ENCODE data around the gene DUOXA2.
"Not testable (repeated sequence)": the region's sequence is repeated elsewhere in the genome, so short reads cannot be mapped to it uniquely, and the experiment has no call there.

The DUOXA2 gene

DNA sequence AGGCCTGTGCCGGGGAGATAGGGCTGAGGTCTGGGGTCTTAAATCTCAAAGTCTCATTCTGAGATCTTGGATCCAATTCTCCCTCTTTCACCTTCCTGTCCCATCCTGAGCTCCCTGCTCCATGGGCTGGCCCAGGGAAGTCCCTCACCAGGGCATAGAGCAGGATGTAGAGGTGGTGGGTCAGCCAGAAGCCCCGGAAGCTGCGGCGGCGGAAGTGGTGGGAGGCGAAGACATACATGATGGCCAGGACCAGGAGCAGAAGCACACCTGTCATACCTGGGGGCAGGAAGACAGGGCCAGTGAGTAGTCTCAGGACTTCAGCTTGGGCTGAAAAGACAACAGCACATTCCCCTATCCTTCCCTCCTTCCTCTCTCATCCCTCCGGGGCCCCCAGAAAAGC is 16.7 kb upstream of the DUOXA2 start:
- DNase-seq: no peak

DNA sequence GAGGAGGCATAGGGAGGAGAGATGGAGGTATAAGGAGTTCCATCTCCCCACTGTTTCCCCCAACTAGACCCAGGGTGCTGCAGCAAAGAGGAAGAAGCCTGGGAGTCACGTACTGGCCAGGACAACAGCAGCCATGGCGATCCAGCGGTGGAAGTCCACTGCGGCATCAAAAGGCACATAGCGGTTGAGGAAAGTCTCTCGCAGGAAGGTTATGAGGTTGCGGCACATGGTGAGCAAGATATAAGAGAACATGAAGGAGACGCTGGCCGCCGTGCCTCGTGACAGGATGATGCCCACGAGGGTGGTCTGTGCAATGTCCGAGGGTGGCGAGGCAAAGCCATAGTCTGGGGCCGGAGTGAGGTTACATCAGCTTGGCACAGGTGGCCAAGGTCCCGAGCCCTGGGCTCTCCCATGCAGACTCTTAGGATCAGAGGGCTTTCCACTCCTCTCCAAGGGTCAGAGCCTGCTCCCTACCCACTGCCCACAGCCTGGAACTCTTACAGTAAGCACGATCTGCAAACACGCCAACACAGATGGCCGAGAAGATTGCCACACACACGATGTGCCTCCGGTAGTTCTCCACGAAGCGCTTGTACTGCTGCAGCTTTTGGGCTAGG is 14.5 kb upstream of the DUOXA2 start:
- DNase-seq: no peak

DNA sequence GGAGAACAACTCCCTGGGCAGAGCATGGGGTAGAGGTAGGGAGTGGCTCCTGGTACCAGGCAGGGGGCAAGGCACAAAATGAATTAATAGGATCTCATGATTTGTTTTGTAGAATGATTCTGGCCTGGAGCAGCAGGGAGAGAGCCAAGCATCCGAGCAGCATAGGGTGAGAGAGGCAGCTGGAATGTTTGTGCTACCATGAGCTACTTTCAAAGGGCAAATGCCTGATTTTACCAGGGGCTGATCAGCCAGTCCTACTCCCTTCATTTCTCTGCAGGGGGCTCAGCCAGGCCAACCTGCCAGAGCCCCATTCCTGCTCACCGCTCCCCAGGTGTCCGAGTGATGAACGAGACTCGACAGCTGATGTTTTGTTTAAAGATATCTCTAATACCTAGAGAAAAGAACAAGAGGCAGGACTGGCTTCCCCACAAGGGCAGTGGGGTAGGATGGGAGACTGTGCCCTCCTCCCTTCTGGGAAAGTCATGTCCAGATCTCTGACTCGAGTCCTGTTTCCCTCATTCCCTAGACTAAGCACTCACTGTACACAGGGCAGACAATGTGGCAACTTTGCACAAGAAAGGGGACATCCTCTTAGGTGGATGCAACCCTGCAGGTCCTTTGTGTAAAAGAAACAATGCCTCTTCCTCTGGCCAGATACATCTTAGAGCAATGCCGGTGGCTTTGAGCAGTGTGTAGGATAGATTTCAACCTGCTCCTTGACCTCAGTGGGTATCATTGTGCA is 13.1 kb upstream of the DUOXA2 start:
- no peak for DNase-seq

DNA sequence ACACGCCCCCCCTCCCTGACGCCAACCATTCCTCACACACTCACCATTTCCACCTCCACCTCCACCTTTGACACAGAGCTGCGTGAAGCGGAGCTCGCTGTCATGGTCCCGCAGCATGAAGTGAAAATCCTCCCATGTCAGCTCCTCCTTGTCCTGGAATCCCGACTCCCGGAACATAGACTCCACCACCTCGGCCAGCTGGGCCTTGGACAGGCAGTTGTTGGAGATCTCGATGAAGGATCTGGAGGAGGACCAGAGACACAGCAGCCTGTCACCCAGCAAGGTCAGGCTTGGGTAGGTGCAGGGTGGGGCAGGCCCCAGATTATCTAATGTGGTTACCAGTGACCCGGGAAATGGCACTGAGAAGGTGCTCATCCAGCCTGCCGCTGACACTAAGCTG is 12.4 kb upstream of the DUOXA2 start:
- DNase-seq: no peak

DNA sequence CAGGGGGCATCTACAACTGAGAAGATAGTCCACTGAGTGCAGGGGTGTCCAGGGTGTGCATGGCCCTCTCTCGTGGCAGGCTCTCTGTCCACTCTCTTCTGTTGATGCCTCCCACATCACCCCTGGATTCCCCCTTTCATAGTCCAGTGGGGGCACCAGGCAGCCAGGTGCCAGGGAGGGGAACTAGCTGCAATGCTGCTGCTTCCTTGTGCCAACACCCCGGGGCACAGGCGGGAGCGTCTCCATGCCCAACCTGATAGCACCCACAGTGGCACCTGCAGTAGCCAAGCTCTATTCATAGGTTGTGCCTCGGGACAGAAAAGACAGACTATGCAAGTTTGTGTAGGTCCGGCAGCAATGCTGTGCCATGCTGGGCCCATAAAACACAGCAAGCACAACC is 11.9 kb upstream of the DUOXA2 start:
- DNase-seq: no peak

DNA sequence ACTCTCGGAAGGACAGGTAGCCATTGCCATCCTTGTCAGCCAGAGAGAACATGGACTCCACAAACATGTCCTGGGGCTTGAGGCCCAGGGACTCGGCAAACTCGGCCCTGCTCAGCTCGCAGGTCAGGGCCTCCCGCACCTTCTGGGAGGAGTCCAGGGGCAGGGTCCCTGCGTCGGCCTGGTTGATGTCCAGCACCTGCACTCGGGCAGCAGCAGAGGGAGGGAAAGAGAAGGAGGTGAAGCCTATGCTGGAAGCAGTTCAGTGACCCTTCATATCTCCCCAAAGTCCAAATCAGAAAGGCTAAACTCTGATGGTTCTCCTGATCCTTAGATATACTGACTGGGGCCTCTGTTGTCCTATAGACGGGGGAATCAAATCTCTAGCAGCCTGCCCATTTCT is 10.0 kb upstream of the DUOXA2 start:
- not testable (repeated sequence) for DNase-seq

DNA sequence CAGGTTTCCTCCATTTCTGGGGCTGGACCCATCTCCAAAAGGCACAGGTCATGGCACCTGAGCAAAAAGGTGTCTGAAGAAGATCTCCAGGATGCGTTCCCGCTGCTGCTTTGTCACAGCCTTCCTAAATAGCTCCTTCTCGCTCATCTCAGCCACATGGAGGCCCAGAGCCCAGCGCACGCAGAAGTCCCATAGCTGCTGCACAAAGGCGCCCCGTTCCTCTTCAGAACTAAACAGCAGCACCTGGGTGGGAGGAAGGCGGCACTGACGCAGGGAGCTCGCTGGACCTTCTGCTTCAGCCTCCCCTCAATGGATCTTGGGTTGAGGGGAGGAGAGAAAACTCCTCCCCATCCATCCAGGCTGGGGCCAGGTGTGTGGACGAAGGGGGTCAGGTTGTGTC is 8.5 kb upstream of the DUOXA2 start:
- no peak for DNase-seq

DNA sequence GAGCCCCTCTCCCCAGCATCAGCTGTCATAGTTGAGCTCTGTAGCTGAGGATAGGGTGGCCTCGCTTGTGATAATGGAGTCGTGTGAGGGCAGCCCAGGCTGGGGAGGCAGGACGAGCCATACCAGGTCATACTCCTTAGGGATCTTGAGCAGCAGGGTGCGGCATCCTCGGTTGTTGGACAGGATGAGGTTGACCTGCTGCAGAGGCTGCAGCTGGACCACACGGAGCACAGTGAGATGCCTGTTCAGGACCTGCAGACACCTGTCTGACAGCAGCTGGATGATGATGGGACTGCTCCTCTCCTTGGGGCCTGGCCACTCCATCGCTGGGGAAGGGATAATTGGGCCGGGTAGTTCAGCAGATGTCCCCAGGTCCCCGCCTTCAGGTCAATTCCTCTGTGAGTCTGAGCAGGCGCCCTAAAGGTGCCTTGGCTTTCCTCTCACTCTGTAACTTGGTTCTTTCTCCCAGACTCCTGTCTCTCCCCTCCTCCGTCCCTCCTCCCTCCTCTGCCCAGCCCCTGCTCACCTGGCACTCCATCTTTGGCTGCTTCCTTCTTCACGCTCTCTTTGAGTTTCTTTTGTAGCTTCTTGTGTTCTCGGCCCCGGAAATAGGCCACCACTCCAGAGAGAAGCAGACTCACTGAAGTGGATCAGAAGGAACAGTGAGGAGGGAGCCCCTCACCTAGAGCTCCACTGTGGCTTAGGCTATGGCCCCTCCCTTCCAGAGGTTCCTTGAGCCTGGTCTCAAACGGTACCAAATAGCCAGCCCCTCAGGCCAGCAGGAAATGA is 7.9 kb upstream of the DUOXA2 start:
- no peak for DNase-seq

DNA sequence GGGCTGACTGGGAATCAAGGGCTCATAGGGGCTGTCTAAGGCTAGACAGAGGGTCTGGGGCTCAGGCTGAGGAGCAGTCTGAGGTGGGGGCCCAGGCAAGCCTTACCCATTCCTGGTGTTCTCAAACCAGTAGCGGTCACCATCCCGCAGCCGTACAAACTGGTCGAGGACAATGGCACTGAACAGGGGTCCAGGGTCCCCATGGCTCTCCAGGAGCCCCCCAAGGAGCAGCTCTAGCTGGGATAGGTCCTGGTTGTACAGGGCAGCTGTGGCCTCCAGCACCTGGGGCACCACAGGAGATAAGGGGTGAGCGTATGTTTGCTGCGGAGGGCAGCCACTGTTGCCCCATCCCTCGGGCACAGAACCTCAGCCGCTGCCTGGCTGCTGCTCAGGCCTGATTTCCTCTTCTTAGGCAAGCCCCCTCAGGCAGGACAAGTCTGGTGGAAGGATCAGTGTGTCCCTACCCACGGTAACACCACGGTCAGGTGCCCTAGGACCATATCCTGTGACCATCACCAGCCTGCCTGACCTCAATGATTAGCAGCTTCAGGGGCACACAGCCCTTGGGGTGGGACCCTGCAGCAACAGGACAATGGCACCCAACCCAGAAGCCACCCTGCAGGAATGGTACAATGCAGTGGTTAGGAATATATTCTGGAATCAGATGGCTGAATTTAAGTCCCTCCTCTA is 6.0 kb upstream of the DUOXA2 start:
- no peak for DNase-seq

DNA sequence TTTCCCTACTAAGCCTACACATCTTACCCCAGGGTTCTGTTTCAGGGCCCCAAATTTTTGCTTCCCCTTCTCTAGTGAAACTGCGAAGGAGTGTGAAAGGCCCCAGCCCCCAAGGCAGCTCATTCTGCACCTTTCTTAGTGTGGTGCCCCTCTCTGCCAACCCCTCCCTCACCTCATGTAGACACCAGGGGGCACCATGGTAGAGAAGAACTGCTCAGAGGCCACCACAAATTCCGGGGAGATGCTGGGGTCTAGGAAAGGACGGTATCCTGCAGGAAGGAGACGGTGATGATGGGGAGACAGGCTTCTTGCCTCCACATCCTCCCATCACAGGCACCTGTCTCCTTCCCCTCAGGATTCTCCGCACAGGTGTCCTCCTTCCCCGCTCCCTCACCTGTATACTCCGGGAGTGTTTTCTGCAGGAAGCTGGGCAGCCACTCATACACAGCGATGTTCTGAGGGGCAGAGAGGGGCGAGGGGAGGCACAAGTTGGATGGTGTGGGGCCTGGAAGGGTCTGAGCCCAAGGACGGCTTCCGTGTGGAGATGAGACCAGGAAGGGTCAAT is 3.8 kb upstream of the DUOXA2 start:
- DNase-seq: no peak

DNA sequence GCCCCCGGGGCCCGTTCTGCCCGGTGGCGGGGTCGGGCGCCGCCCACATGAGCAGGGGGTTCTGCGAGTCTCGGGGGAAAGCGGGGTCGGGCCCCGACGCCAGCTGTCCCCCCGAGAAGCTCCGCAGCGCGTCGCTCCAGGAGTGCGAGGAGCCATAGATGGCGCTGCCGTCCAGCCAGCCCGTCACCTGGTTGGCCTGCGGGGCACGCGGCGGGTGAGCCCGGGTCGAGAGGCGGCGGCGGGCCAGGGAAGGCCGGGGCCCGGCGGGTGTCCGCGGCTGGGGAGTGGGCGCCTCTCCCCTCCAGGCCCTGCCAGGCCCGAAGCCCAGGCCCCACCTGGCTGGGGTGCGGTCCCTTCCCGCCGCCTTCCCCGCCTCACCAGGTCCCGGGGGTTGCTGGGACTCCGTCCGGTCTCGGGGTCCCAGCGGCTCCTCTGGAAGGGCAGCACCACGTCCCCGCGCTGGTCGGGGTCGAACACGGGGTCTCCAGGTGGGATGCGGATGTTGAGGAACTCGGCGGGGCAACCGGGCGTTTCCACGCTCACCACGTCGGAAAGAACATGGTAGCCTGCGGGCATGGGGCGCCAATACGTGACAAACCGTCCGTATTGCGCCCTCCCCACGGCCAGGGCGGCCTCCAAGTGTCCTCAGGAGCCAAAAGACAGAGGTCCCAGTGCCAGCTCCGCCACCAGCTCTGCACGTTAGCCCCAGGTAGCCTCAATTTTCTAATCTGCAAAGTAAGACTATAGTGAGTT is 2.6 kb upstream of the DUOXA2 start:
- DNase-seq: no peak

DNA sequence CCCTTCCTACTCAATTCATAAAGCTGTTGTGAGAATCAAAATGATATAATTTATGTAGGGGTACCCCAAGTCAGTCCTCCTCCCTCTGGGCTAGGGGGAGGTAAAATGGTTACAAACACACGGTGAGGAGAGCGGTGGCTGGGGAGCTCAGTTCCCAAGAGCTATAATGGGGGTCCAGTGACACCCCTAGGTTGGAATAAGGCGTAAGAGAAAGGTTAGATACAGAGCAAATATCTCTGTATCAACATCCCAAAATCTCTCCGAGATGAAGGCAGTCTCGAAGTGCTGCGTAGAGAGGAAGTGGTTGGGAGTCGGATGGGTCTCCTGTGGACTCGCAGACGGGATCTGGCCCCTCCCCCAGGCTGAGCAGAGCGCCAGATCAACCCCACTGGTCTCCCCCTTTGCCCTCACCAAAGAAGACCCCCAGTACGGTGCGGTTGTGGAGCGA is 2.0 kb upstream of the DUOXA2 start:
- DNase-seq: no peak

DNA sequence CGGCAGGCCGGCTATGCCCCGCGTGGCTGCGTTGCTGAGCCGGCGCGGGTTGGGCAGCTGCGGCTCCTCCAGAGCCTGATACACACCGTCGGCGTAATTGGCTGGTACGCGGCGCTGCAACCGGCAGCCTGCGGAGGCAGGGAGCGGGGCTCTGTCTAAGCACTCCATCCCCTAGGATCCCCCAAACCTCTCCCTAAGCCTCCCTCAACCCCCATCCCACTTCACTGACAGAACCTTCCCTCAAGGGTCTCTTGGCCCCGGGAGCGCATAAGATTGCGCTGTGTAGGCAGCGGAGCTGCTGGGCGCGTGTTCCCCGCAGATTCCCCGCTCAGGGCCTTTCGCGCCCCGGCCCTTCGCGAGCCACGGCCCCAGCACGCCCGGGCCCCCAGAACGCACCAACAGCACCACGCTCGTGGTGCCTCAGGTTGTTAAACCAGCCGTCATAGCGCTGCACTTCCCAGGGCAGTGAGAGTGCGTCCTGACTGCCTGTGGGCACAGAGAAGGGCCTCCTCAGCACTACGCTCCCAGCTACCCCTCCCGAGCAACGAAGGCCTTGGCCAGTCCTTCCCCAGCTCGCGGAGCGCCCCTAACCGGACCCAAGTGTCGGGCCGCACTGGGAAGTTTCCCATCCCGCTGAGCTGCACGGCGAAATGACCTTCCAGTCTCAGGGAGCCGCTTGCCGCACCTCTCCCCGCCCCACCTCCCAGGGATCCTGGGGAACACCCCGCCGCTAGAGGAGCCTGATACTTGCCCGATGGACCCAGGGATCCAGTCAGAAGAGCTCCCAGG is 1.3 kb upstream of the DUOXA2 start:
- no peak for DNase-seq

DNA sequence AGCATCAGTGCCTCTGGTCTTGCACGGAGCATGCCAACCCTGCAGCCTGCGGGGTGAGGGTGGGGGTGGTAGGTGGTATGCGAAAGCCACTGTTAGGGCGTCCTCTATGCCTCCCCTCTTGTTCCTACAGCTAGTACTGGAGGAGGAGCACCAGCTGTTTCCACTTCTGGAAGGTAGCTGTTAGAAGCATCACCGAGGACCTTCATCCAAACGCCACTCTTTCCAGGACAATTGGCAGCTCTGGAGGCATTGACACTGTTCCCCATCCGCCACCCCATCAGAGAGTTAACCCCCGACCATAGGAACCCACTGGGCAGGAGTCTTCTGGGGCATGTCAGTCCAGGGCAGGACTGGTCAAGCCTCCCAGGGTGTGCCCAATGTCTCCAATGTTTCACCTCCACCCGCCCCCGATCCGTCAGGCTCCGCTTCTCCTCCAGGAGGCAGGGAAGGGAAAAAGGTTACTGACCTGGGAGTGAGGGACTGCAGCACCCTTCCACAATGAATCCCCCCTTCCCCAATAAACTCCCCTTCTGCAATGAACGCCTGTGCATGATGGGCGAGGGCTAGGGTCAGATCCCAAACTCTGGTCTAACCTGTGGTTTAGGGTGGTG is 641 bp upstream of the DUOXA2 start:
- DNase-seq: no peak

DNA sequence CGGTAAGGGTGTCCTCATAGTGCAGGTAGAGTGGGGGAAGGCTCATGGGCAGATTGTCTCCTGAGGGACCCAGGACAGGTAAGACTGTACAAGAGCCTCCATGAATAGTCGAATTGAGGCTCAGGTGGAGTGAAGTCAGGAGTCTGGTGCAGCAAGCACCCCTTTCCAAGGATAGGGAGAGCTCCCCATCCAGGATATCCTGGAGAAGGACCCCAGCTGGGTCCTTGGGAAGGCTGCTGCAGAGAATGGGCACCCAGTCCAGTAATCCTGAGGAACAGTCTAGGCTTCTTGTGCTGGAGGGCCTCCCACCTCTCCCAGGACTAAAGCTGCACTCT is 592 bp downstream of the DUOXA2 start:
- no peak for DNase-seq

DNA sequence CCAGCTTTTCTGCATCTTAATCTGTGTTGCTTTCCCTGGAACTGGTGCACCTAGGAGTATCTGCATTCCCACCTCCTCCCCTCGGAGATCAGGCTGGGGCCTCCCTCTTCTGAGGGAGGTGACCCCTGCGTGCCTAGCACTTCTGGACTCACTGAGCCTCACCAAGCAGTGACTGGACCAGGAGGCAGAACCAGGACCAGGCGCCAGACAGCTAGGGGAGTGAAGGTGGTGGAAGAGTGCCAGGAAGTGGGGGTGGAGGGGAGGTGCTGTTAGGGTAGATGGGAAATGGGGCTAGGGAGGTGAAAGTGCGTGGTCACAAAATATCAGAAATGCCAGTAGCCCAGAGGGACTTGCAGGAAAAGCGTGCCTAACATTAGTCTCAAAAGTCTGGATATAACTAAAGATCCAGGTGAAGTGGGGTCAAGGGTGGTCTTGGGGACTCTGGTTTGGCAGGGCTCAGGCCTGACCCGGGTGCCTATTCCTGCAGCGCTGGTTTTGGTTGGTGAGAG is 1.2 kb downstream of the DUOXA2 start:
- DNase-seq: no peak

DNA sequence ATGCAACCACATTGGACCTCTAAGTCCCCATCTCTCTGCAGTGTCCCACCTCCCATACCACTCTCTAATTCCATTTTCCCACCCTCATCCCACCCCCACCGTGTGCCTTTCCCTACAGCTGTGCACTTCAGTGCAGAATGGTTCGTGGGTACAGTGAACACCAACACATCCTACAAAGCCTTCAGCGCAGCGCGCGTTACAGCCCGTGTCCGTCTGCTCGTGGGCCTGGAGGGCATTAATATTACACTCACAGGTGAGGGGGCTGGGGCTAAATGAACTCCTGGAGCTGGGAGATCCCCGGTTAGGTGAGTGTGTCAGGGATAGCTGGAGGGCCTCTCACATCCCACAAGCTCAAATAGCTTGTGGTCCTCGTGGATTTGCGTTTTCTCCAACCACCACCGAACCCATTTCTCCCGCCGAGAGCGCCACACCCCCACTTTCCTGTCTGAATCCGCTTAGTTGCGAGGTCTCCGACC is 1.9 kb downstream of the DUOXA2 start:
- DNase-seq: no peak

DNA sequence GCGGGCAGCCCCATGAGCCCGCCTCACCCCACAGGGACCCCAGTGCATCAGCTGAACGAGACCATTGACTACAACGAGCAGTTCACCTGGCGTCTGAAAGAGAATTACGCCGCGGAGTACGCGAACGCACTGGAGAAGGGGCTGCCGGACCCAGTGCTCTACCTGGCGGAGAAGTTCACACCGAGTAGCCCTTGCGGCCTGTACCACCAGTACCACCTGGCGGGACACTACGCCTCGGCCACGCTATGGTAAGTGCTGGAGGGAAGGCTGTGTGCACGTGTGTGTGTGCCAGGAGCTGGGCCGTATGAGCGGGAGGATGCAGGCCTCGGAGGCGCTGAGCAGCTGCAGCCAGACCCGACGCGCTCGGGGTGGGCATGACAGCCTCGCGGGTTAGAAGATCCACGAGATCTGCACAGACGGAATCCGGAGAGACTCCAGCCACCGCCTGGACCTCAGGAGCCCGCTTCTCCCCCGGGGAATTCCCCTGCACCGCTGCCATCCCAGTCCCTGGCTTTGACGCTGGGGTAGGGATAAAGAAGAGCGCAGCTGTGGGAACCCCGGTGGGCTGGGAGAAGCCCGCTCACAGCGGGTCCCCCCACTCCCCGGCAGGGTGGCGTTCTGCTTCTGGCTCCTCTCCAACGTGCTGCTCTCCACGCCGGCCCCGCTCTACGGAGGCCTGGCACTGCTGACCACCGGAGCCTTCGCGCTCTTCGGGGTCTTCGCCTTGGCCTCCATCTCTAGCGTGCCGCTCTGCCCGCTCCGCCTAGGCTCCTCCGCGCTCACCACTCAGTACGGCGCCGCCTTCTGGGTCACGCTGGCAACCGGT is 2.6 kb downstream of the DUOXA2 start:
- DNase-seq: no peak

DNA sequence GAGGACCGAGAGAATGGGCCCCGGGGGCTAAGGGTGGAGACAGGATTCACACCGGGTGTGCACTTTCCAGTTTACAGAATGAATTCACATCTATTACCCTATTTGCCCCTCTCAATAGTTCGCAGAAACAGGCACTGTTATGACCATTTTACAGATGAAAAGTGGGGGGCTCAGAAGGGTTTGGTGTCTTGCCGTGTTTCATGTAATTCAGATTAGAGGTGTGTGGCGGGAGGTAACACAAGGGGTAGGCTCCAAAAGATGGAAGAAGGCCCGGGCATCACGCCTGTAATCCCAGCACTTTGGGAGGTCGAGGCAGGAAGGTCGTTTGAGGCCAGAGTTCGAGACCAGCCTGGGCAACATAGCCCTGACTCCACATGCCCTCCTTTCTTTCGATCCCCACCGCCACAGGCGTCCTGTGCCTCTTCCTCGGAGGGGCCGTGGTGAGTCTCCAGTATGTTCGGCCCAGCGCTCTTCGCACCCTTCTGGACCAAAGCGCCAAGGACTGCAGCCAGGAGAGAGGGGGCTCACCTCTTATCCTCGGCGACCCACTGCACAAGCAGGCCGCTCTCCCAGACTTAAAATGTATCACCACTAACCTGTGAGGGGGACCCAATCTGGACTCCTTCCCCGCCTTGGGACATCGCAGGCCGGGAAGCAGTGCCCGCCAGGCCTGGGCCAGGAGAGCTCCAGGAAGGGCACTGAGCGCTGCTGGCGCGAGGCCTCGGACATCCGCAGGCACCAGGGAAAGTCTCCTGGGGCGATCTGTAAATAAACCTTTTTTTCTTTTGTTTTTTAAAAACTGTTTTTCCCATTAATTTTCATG is 3.4 kb downstream of the DUOXA2 start:
- no peak for DNase-seq
